SK-N-SH (cell line): Measurements from ENCODE around the gene DSCAM. TPM values are rescaled to one million over a fixed set of nuclear protein-coding genes. Genes with fewer than 3 reads are reported as not detected.

ENCODE experiments used
- CTCF ChIA-PET: fragments of 300-600, 350-600 bp; formaldehyde crosslinking; extraction: SDS; loops from one replicate; lab custom pipeline; 2021; lab: Yijun Ruan, JAX
- POLR2A ChIA-PET: fragments of 350-600 bp; sonication (Branson Sonifier 250); formaldehyde crosslinking; extraction: SDS; loops from one replicate; lab custom pipeline; 2020; ENCODE audit warnings: antibody characterized with exemption, inconsistent platforms; lab: Yijun Ruan, JAX
- DNase-seq: peaks from one replicate; pipeline ENCODE4 v3.0.0; 2012
- H2AFZ ChIP-seq: fragments of 200-600 bp; sonication (generic); 2 replicates; pipeline ENCODE4 v1.8.1; 2016; ENCODE audit warnings: antibody characterized with exemption, mild to moderate bottlenecking, low read depth
- H3F3A ChIP-seq: fragments of 200-600 bp; sonication (generic); replicated peaks from 2 replicates; pipeline ENCODE3; 2016; ENCODE audit warnings: antibody characterized with exemption, mild to moderate bottlenecking; ENCODE audit not compliant: insufficient read depth
- H3K27ac ChIP-seq, 2 experiments: fragments of 200-500 bp in 1 of 2; fragments of 200-600 bp in 1 of 2; sonication (Bioruptor generic) in 1 of 2; sonication (generic), shearing (Covaris generic) in 1 of 2; 2 replicates each; pipeline versions ENCODE4 v1.5.1 to v1.6.1; 2014 to 2016; ENCODE audit warnings: low read depth in 2 of 2, inconsistent platforms in 1 of 2, low read length in 1 of 2, mild to moderate bottlenecking in 1 of 2, mixed read lengths in 1 of 2
- H3K27me3 ChIP-seq: fragments of 200-600 bp; sonication (generic), shearing (Covaris generic); 2 replicates; pipeline ENCODE4 v1.6.1; 2016; ENCODE audit warnings: mixed run types; ENCODE audit not compliant: insufficient read depth
- H3K36me3 ChIP-seq, 2 experiments: fragments of 200-500 bp in 1 of 2; fragments of 200-600 bp in 1 of 2; sonication (Bioruptor generic) in 1 of 2; sonication (generic) in 1 of 2; replicated peaks in 1 of 2; 2 replicates each; pipeline versions ENCODE3 to v1.5.1; 2014 to 2016; ENCODE audit warnings: low read length in 1 of 2, mild to moderate bottlenecking in 1 of 2; ENCODE audit not compliant: insufficient read depth in 2 of 2, control insufficient read depth in 1 of 2
- H3K4me1 ChIP-seq, 2 experiments: fragments of 200-500 bp in 1 of 2; fragments of 200-600 bp in 1 of 2; sonication (Bioruptor generic) in 1 of 2; sonication (generic), shearing (Covaris generic) in 1 of 2; 2 replicates each; pipeline versions ENCODE4 v1.5.1 to v1.6.1; 2014 to 2016; ENCODE audit warnings: low read depth in 1 of 2, low read length in 1 of 2, mixed run types in 1 of 2; ENCODE audit not compliant: insufficient read depth in 2 of 2, control insufficient read depth in 1 of 2
- H3K4me2 ChIP-seq: fragments of 200-600 bp; sonication (generic), shearing (Covaris generic); 2 replicates; pipeline ENCODE4 v1.6.1; 2017; ENCODE audit warnings: mixed run types
- H3K4me3 ChIP-seq, 2 experiments: fragments of 200-500 bp in 1 of 2; fragments of 200-600 bp in 1 of 2; sonication (Bioruptor generic) in 1 of 2; sonication (generic), shearing (Covaris generic) in 1 of 2; 2 replicates each; pipeline versions ENCODE4 v1.5.1 to v1.8.1; 2014 to 2016; ENCODE audit warnings: low read depth in 2 of 2, inconsistent platforms in 1 of 2, low read length in 1 of 2, mild to moderate bottlenecking in 1 of 2, mixed read lengths in 1 of 2, moderate library complexity in 1 of 2
- H3K79me2 ChIP-seq: fragments of 200-600 bp; sonication (generic); 2 replicates; pipeline ENCODE4 v1.8.1; 2017; ENCODE audit warnings: mild to moderate bottlenecking; ENCODE audit not compliant: insufficient read depth
- H3K9ac ChIP-seq: fragments of 200-600 bp; sonication (generic); 2 replicates; pipeline ENCODE4 v1.6.1; 2017; ENCODE audit warnings: mixed run types
- H3K9me2 ChIP-seq: fragments of 200-600 bp; sonication (generic); 2 replicates; pipeline ENCODE4 v1.6.1; 2017; ENCODE audit warnings: mixed run types
- H3K9me3 ChIP-seq: fragments of 200-600 bp; sonication (generic); 2 replicates; pipeline ENCODE4 v1.6.1; 2017; ENCODE audit warnings: mixed run types, mild to moderate bottlenecking, moderate library complexity
- H4K20me1 ChIP-seq: fragments of 200-600 bp; sonication (generic); 2 replicates; pipeline ENCODE4 v1.6.1; 2017; ENCODE audit warnings: mild to moderate bottlenecking, mixed run types; ENCODE audit not compliant: insufficient read depth
- CHD2 ChIP-seq: fragments of 150-350 bp; IDR thresholded peaks from 2 replicates; pipeline ENCODE4 v1.6.1; 2018; ENCODE audit warnings: low read length; ENCODE audit not compliant: partially characterized antibody
- ELF1 ChIP-seq: IDR thresholded peaks from 2 replicates; pipeline ENCODE4 v1.4.0; 2012
- EP300 ChIP-seq, 2 experiments: IDR thresholded peaks; 2 replicates each; pipeline versions ENCODE4 v1.4.0 to v1.6.1; 2012; ENCODE audit warnings: borderline replicate concordance in 1 of 2, low read depth in 1 of 2, low read length in 1 of 2
- FOSL2 ChIP-seq: IDR thresholded peaks from 2 replicates; pipeline ENCODE4 v1.4.0; 2012; ENCODE audit warnings: low read depth, mild to moderate bottlenecking, moderate library complexity, borderline replicate concordance
- FOXJ3 ChIP-seq: sonication (generic); formaldehyde crosslinking; IDR thresholded peaks from 2 replicates; pipeline ENCODE4 v1.5.1; 2020; ENCODE audit warnings: mild to moderate bottlenecking, missing genetic modification reagents
- FOXM1 ChIP-seq: IDR thresholded peaks from 2 replicates; pipeline ENCODE4 v1.4.0; 2012; ENCODE audit warnings: low read depth, mild to moderate bottlenecking
- GABPA ChIP-seq: IDR thresholded peaks from 2 replicates; pipeline ENCODE4 v1.4.0; 2012; ENCODE audit warnings: low read depth, mild to moderate bottlenecking
- GATA2 ChIP-seq: sonication (generic); formaldehyde crosslinking; IDR thresholded peaks from 2 replicates; pipeline ENCODE4 v1.5.0; 2020; ENCODE audit warnings: mild to moderate bottlenecking, missing genetic modification reagents
- MEF2A ChIP-seq: IDR thresholded peaks from 2 replicates; pipeline ENCODE4 v1.4.0; 2012; ENCODE audit warnings: low read depth, borderline replicate concordance
- NFIC ChIP-seq: IDR thresholded peaks from 2 replicates; pipeline ENCODE4 v1.4.0; 2012; ENCODE audit warnings: borderline replicate concordance
- NRF1 ChIP-seq: IDR thresholded peaks from 2 replicates; pipeline ENCODE4 v1.6.1; 2012; ENCODE audit warnings: low read depth, mild to moderate bottlenecking, low read length
- RAD21 ChIP-seq: IDR thresholded peaks from 2 replicates; pipeline ENCODE4 v1.6.1; 2012; ENCODE audit warnings: mild to moderate bottlenecking, low read length
- RXRA ChIP-seq: IDR thresholded peaks from 2 replicates; pipeline ENCODE4 v1.4.0; 2012; ENCODE audit warnings: low read depth, mild to moderate bottlenecking, borderline replicate concordance
- SMC3 ChIP-seq: IDR thresholded peaks from 2 replicates; pipeline ENCODE4 v1.6.1; 2012; ENCODE audit warnings: low read depth, low read length, improper control_type of control experiment
- TCF12 ChIP-seq: IDR thresholded peaks from 2 replicates; pipeline ENCODE4 v1.4.0; 2012
- YY1 ChIP-seq: IDR thresholded peaks from 2 replicates; pipeline ENCODE4 v1.4.0; 2012; ENCODE audit warnings: low read depth, mild to moderate bottlenecking
- WGBS: methylation state at CpG from one replicate; pipeline ENCODE4 v1.1.6; 2017; ENCODE audit warnings: low lambda C conversion rate; 5-methylcytosine and 5-hydroxymethylcytosine counted together
- polyA plus RNA-seq, 3 experiments: library from polyadenylated mRNA; depleted of rRNA; stranded (reverse); fragments of >200 nt; gene quantifications; 2 replicates each; pipeline ENCODE4 v1.2.3, GENCODE V29; 2012
- TF ChIP-seq, protein P1 (sequence below): IDR thresholded peaks from 2 replicates; pipeline ENCODE4; 2012
- TF ChIP-seq, protein P2 (sequence below): fragments of 150-350 bp; IDR thresholded peaks from 2 replicates; pipeline ENCODE4 v1.6.1; 2017; ENCODE audit warnings: antibody characterized with exemption, low read length, low read depth, borderline replicate concordance
- TF ChIP-seq, protein P3 (sequence below): IDR thresholded peaks from 2 replicates; pipeline ENCODE4 v1.4.0; 2012; ENCODE audit warnings: low read depth, borderline replicate concordance
- TF ChIP-seq, protein P4 (sequence below): fragments of 200-600 bp; sonication (generic); IDR thresholded peaks from 2 replicates; pipeline ENCODE4 v1.6.1; 2017; ENCODE audit warnings: antibody characterized with exemption, mild to moderate bottlenecking, moderate library complexity
- TF ChIP-seq, protein P5 (sequence below): IDR thresholded peaks from 2 replicates; pipeline ENCODE4 v1.4.0; 2012; ENCODE audit warnings: low read depth, borderline replicate concordance
- TF ChIP-seq, protein P6 (sequence below): fragments of 150-350 bp; IDR thresholded peaks from 2 replicates; pipeline ENCODE4 v1.6.1; 2016; ENCODE audit warnings: mild to moderate bottlenecking, low read depth, low read length

The DSCAM gene
- polyA plus RNA-seq, 1 of the 3 experiments (the other 2 are of a cell fraction) = not detected

DNA sequence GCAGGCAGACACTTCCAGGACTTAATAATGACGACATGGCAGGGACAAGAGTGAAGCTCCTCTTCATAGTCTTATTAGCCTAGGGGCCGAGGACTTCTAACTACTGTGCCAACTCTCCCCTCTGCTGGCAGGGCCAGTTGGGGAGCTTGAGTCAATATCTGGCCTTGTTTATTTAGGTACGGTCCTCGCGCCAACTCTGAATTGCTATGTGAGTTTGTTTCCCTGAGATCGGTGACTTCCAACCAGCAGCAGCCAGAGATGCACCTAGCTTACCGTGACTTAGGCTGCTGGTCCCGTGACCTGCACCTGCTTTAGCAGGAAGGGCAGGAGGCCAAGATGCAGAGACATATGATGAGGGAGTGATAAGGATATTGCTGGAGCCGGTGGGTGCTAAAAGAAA, 528.6 kb downstream of the DSCAM start:
- no peak for DNase-seq
- H3K9me2 ChIP-seq = no peaks in the 10 kb centered on the region
- CTCF ChIA-PET = no interaction called here
- H3K27ac ChIP-seq = no peak overlapping the region
- no peak overlapping the region for H3K9ac ChIP-seq
- H3K36me3 ChIP-seq = no peaks in the 10 kb centered on the region
- H3K9me3 ChIP-seq = peaks cover 4% of the 10 kb centered on the region; the same call in 1 of the 2 replicates
- H3K4me2 ChIP-seq = no peak overlapping the region
- no peak overlapping the region for H3K4me3 ChIP-seq
- 53% methylated on average over 9 of the region's 9 CpGs for WGBS
- no peaks in the 10 kb centered on the region for H3K27me3 ChIP-seq
- H2AFZ ChIP-seq = no peak overlapping the region
- POLR2A ChIA-PET = no interaction called here
- H3K79me2 ChIP-seq = no peaks in the 10 kb centered on the region
- no peaks in the 10 kb centered on the region for H3K4me1 ChIP-seq
- TF ChIP-seq, protein P1, sequence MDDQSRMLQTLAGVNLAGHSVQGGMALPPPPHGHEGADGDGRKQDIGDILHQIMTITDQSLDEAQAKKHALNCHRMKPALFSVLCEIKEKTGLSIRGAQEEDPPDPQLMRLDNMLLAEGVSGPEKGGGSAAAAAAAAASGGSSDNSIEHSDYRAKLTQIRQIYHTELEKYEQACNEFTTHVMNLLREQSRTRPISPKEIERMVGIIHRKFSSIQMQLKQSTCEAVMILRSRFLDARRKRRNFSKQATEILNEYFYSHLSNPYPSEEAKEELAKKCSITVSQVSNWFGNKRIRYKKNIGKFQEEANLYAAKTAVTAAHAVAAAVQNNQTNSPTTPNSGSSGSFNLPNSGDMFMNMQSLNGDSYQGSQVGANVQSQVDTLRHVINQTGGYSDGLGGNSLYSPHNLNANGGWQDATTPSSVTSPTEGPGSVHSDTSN = no peak
- TF ChIP-seq SMC3 (no peak), FOXM1 (no peak), TCF12 (no peak), NFIC (no peak), CHD2 (no peak)
- TF ChIP-seq, protein P2, sequence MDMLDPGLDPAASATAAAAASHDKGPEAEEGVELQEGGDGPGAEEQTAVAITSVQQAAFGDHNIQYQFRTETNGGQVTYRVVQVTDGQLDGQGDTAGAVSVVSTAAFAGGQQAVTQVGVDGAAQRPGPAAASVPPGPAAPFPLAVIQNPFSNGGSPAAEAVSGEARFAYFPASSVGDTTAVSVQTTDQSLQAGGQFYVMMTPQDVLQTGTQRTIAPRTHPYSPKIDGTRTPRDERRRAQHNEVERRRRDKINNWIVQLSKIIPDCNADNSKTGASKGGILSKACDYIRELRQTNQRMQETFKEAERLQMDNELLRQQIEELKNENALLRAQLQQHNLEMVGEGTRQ = no peak
- no peaks in the 10 kb centered on the region for H3F3A ChIP-seq
- H4K20me1 ChIP-seq = no peaks in the 10 kb centered on the region

DNA sequence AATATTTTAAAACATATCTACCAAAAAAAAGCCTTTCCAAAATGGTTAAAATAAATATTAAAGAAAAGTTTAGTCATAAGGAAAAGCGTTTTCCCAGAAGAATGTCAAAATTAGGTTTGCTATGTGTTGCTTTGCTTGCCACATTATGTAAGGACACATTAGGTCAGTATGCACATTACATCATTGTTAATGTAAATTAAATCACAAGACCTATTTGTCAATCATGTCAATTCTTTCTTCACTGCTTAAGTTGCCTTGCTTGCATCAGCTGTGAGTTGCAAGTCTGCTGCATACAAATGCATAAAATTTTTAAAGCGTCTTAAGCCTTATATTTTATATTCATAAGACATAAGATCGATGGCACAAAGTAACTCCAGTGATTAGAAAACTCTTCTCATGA, 530.9 kb downstream of the DSCAM start:
- no peak overlapping the region for H3K9ac ChIP-seq
- CTCF ChIA-PET = interaction anchor here (2.7 kb wide), 1 partner anchor 70 kb away, joined by 11 read pairs; no protein-coding TSS in a partner anchor

More for the DNA sequence above, 530.9 kb downstream of the DSCAM start:
- Histone ChIP-seq H2AFZ (no peak overlapping the region), H3K27me3 (no peaks in the 10 kb centered on the region)
- TF ChIP-seq, protein P3, sequence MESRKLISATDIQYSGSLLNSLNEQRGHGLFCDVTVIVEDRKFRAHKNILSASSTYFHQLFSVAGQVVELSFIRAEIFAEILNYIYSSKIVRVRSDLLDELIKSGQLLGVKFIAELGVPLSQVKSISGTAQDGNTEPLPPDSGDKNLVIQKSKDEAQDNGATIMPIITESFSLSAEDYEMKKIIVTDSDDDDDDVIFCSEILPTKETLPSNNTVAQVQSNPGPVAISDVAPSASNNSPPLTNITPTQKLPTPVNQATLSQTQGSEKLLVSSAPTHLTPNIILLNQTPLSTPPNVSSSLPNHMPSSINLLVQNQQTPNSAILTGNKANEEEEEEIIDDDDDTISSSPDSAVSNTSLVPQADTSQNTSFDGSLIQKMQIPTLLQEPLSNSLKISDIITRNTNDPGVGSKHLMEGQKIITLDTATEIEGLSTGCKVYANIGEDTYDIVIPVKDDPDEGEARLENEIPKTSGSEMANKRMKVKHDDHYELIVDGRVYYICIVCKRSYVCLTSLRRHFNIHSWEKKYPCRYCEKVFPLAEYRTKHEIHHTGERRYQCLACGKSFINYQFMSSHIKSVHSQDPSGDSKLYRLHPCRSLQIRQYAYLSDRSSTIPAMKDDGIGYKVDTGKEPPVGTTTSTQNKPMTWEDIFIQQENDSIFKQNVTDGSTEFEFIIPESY = no peak
- TF ChIP-seq, protein P4, sequence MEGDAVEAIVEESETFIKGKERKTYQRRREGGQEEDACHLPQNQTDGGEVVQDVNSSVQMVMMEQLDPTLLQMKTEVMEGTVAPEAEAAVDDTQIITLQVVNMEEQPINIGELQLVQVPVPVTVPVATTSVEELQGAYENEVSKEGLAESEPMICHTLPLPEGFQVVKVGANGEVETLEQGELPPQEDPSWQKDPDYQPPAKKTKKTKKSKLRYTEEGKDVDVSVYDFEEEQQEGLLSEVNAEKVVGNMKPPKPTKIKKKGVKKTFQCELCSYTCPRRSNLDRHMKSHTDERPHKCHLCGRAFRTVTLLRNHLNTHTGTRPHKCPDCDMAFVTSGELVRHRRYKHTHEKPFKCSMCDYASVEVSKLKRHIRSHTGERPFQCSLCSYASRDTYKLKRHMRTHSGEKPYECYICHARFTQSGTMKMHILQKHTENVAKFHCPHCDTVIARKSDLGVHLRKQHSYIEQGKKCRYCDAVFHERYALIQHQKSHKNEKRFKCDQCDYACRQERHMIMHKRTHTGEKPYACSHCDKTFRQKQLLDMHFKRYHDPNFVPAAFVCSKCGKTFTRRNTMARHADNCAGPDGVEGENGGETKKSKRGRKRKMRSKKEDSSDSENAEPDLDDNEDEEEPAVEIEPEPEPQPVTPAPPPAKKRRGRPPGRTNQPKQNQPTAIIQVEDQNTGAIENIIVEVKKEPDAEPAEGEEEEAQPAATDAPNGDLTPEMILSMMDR = no peak
- TF ChIP-seq, protein P5, sequence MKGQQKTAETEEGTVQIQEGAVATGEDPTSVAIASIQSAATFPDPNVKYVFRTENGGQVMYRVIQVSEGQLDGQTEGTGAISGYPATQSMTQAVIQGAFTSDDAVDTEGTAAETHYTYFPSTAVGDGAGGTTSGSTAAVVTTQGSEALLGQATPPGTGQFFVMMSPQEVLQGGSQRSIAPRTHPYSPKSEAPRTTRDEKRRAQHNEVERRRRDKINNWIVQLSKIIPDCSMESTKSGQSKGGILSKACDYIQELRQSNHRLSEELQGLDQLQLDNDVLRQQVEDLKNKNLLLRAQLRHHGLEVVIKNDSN = no peak
- TF ChIP-seq RAD21 (no peak), FOSL2 (no peak), ELF1 (no peak), RXRA (no peak), SMC3 (no peak), MEF2A (no peak), YY1 (no peak), GABPA (no peak), TCF12 (no peak), NRF1 (no peak), GATA2 (CRISPR knock-in tag) (no peak), FOXM1 (no peak), FOXJ3 (CRISPR knock-in tag) (no peak), EP300 (IDR thresholded peaks at IDR 0.05; ENCODE audit: borderline replicate concordance in 1 of 2, low read depth in 1 of 2, low read length in 1 of 2) (no peak)
- TF ChIP-seq, protein P6, sequence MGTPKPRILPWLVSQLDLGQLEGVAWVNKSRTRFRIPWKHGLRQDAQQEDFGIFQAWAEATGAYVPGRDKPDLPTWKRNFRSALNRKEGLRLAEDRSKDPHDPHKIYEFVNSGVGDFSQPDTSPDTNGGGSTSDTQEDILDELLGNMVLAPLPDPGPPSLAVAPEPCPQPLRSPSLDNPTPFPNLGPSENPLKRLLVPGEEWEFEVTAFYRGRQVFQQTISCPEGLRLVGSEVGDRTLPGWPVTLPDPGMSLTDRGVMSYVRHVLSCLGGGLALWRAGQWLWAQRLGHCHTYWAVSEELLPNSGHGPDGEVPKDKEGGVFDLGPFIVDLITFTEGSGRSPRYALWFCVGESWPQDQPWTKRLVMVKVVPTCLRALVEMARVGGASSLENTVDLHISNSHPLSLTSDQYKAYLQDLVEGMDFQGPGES = no peak
- TF ChIP-seq, all 33 proteins: peak for 0
- Histone ChIP-seq H4K20me1 (no peaks in the 10 kb centered on the region), H3K9me3 (no peaks in the 10 kb centered on the region), H3K27ac (no peak overlapping the region), H3K4me3 (no peak overlapping the region), H3K79me2 (no peaks in the 10 kb centered on the region), H3K9me2 (no peaks in the 10 kb centered on the region), H3K4me2 (no peak overlapping the region), H3K4me1 (no peaks in the 10 kb centered on the region), H3K36me3 (no peaks in the 10 kb centered on the region), H3F3A (no peaks in the 10 kb centered on the region)
- no peak for DNase-seq
- POLR2A ChIA-PET = no interaction called here
- 11% methylated on average over 3 of the region's 3 CpGs for WGBS
